SJCRH30 (cell line): ENCODE results near the gene WNT3A. TPM values are rescaled to one million over a fixed set of nuclear protein-coding genes. Genes with fewer than 3 reads are reported as not detected.

ENCODE experiments used
- DNase-seq, 2 experiments: peaks; one replicate each; pipeline ENCODE4 v3.0.0-alpha.2; 2015 to 2020
- H3K27ac ChIP-seq: fragments of 250-450 bp; sonication (Bioruptor Pico); 2 replicates; pipeline ENCODE4 v1.5.1; 2020; ENCODE audit warnings: mild to moderate bottlenecking, moderate library complexity
- H3K27me3 ChIP-seq: fragments of 250-450 bp; sonication (Bioruptor Pico); 2 replicates; pipeline ENCODE4 v1.5.1; 2020; ENCODE audit warnings: mild to moderate bottlenecking, moderate library complexity
- H3K36me3 ChIP-seq: fragments of 250-450 bp; sonication (Bioruptor Pico); 2 replicates; pipeline ENCODE4 v1.5.1; 2020; ENCODE audit warnings: mild to moderate bottlenecking, moderate library complexity
- H3K4me1 ChIP-seq: fragments of 250-450 bp; sonication (Bioruptor Pico); 2 replicates; pipeline ENCODE4 v1.5.1; 2020; ENCODE audit warnings: mild to moderate bottlenecking, moderate library complexity
- H3K4me3 ChIP-seq: fragments of 250-450 bp; sonication (Bioruptor Pico); 2 replicates; pipeline ENCODE4 v1.5.1; 2020; ENCODE audit warnings: mild to moderate bottlenecking, moderate library complexity
- H3K9me3 ChIP-seq: fragments of 250-450 bp; sonication (Bioruptor Pico); replicated peaks from 2 replicates; pipeline ENCODE4 v1.5.1; 2020; ENCODE audit warnings: mild to moderate bottlenecking, moderate library complexity
- total RNA-seq: library from RNA; depleted of rRNA; stranded (reverse); fragments of >200 nt; shearing (Covaris generic); gene quantifications from 2 replicates; pipeline ENCODE4 v1.2.3, GENCODE V29; 2014

Gene WNT3A
- total RNA-seq, 1 experiment from 2014 or later, result not detected

DNA sequence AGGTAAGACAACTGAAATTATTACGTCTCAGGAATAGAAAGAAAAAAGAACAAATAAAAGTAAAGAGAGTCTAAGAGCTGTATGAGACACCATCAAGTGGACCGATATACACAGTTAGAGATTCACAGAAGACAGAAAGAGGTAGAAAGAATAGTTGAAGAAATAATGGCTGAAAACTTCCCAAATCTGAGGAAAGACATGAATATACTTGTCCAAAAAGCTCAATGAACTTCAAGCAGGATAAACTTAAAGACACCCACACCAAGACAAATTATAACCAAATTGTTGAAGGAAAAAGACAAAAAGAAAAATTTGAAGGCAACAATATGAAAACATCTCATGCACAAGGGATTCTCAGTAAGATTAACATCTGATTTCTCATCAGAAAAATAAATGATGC is 19.6 kb upstream of the WNT3A start:
- Histone ChIP-seq H3K4me3 (no peak overlapping the region), H3K27ac (no peak overlapping the region), H3K4me1 (no peaks in the 10 kb centered on the region), H3K9me3 (no peaks in the 10 kb centered on the region; the same call in 1 of the 2 replicates), H3K27me3 (no peaks in the 10 kb centered on the region), H3K36me3 (no peaks in the 10 kb centered on the region)
- DNase-seq, result no peak

DNA sequence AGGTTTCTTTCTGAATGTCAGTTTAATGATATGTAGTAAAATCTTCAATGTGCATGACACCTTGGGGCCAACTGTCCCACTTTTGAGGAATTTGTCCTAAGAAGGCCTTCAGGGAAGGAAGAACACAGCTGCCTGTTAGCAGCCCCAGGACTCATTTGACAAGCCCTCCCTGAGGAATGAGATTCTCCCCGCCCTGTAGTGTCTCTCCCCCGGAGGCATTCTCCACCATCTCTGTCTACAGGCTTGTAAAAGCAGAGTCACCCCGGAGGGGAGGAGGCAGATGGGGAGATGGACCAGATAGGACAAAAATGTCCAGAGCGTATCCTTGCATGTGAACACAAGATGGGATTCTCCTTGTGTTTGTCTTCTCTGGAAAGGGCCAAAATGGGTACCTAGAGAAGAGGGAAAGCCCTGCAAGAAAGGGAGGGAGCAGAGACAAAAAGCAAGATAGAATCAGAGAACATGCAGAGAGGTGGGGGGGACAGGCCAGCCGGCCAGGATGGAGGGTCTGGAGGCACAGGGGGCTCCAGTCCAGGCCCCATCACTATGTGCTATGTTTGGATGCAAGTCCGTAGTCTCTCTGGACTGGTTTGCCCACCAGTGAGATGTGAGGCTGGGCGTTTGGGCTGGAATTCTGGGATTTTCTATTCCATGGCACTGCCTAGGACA is 12.0 kb upstream of the WNT3A start:
- Histone ChIP-seq H3K36me3 (no peaks in the 10 kb centered on the region), H3K27me3 (no peaks in the 10 kb centered on the region), H3K9me3 (peaks cover 4% of the 10 kb centered on the region; the same call in 1 of the 2 replicates), H3K4me1 (no peaks in the 10 kb centered on the region), H3K4me3 (no peak overlapping the region), H3K27ac (no peak overlapping the region)
- no peak for DNase-seq

DNA sequence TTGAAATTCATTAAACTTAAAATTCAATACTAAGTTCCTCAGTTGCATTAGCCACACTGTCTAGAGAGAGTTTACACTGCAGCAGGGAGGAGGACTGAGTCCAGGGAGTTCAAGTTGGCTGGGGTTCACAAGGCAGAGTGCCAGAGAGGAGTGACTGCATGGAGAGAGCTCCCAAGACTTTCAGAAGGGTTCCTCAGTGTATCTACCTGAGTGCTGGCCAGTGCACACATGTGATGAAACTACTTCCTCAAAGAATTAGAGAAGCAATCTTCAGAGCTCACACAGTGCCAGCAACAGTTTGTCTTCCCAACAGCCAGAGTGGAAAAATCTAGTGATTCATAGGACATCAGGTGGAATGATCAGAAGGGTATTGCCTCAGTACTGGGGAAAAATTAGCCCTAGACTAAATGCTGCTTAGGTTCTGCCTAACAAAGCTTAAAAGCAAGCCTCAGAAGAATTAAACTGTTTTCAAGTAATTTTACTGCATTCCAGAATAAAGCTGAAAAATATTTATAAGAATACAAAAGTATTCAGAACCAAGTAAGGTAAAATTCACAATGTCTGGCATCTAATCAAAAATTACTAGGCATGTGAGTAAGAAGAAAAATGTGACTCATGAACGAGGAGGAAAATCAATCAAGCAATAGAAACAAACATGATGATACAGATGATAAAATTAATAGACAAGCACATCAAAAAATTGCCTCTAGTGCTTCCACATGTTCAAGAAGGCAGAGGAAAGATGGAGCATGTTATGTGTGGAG is 10.4 kb upstream of the WNT3A start:
- H3K9me3 ChIP-seq, result peaks cover 4% of the 10 kb centered on the region; the same call in 1 of the 2 replicates

DNA sequence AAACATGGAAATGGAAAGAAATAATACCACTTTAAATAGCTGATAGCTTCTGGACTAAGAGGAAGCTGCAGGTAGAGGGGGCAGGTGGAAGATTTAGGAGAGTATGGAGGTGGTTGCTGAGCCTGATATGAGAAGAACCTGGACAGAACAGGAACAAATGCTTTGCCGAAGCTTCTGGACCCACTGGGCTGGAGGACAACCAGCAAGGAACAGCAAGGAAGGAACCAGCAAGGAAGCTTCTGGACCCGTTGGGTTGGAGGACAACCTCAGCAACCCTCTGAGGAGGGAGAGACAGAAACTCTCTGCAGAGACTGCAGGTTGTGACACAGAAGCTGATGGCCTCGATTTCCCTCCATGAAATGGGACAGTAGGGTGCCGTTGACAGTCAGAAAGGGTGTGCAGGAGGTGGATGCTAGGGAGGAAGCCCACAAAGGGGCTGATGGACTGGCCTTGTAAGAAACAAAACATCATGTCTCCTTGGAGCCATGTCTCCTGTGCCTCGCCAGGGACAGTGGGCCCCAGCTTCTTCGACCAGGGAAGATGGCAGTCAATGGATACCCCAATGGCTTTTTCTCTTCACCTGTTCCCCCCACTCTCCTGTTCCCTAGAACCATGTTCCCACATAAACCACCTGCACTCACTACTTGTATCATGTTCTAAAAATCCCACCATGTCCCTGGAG is 8.3 kb upstream of the WNT3A start:
- no peak overlapping the region for H3K4me3 ChIP-seq
- H3K27ac ChIP-seq, result no peak overlapping the region
- H3K36me3 ChIP-seq, result no peaks in the 10 kb centered on the region
- H3K9me3 ChIP-seq, result peaks cover 4% of the 10 kb centered on the region; the same call in 1 of the 2 replicates
- H3K27me3 ChIP-seq, result no peaks in the 10 kb centered on the region
- DNase-seq, result no peak
- H3K4me1 ChIP-seq, result no peaks in the 10 kb centered on the region

More for the DNA sequence above, 10.4 kb upstream of the WNT3A start:
- Histone ChIP-seq H3K4me1 (no peaks in the 10 kb centered on the region), H3K27ac (no peak overlapping the region), H3K27me3 (no peaks in the 10 kb centered on the region), H3K4me3 (no peak overlapping the region), H3K36me3 (no peaks in the 10 kb centered on the region)
- DNase-seq, result no peak

DNA sequence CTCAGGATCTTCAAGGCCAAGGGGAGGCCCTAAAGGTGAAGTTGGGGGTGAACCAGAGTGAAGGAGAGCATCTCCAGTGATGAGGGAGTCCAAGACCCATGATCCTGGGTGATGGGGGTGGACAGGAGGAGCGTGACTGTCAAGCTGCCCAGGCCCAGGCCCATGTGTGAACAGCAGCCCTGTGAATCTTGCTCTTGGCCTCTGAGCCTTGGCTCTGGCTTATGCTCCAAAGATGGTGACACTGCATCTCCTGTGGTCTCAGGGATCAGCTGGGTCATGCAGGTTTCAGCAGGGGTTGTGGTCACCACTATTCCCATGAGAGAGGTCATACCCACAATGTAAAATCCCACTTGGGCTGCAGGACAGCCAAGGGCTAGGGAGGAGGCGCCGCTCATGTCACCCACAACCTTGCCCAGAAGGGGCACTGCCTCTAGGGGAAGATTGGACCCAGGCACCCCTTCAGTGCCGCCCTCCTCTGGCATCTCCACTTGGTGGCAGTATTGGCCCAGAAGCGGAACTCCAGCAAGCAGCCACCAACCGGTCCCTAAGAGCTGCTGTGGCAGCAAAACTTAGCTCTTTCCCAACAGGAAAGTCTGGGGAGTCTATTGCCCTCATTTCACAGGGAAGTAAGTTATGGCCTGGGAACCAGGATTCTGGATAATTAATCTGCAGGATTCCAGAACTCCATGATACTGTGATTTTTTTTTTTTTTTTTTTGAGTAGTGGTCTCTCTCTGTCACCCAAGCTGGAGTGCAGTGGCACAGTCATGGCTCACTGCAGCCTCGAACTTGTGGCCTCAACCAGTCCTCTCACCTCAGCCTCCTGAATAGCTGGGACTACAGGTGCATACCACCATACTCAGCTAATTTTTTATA is 7.5 kb upstream of the WNT3A start:
- peaks cover 4% of the 10 kb centered on the region; the same call in 1 of the 2 replicates for H3K9me3 ChIP-seq
- H3K27ac ChIP-seq, result no peak overlapping the region
- no peaks in the 10 kb centered on the region for H3K36me3 ChIP-seq
- DNase-seq, result peak; percentile 70 to 79
- H3K27me3 ChIP-seq, result no peaks in the 10 kb centered on the region
- H3K4me1 ChIP-seq, result no peaks in the 10 kb centered on the region
- H3K4me3 ChIP-seq, result no peak overlapping the region

DNA sequence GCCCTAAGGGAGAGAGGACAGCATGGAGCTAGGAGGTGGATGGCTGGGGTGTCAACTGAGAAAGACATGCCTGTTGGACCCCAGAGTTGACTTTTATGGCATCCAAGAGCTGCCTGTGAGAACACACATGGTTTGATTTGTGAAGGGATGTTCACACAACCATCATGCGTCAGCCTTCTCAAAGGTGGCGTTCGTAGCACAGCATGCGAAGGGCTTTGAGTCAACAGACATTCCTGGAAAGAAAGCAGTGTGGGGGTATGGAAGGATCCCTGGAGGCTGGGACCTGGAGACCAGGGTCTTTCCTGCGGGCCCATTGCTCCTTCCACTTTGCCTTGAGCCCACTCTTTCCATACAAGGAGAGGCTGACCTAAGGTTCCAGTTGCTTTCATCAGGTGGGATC is 6.4 kb upstream of the WNT3A start:
- H3K36me3 ChIP-seq, result no peaks in the 10 kb centered on the region
- H3K4me3 ChIP-seq, result no peak overlapping the region
- peaks cover 4% of the 10 kb centered on the region; the same call in 1 of the 2 replicates for H3K9me3 ChIP-seq
- H3K27ac ChIP-seq, result no peak overlapping the region
- no peak for DNase-seq
- H3K4me1 ChIP-seq, result no peaks in the 10 kb centered on the region
- H3K27me3 ChIP-seq, result no peaks in the 10 kb centered on the region

DNA sequence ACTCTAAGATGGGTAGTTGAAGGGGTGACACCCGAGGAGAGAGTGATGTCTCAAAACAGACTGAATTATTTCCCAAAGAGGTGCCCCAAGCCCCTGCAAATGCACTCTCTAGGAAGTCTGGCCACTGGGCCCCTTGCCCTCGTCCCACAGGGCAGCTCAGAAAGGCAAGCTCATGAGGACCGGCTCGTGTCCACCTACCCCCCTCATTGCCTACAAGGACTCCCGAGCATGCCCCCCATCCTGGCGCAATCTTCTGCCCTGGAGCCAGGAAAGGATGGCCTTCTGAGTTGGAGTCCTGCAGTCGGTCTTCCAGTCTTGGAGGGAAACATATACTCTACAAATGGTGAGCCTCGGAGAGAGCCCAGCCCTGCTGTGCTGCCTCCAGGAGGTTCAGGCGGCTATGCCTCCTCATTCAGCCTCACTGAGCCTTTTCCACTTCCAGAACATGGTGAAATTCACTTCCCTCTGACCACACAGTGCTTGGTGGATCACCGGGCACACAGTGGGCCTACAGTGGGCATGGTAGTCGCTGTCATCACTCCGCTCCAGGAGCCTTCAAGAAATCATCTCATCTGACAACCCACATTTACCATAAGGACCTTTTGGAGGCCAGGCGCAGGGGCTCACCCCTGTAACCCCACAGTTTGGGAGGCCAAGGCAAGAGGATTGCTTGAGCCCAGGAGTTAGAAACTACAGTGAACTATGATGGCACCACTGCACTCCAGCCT is 5.8 kb upstream of the WNT3A start:
- H3K27me3 ChIP-seq, result no peaks in the 10 kb centered on the region
- H3K27ac ChIP-seq, result no peak overlapping the region
- H3K4me1 ChIP-seq, result no peaks in the 10 kb centered on the region
- H3K4me3 ChIP-seq, result no peak overlapping the region
- H3K9me3 ChIP-seq, result peaks cover 4% of the 10 kb centered on the region; the same call in 1 of the 2 replicates
- no peaks in the 10 kb centered on the region for H3K36me3 ChIP-seq
- DNase-seq, result no peak

DNA sequence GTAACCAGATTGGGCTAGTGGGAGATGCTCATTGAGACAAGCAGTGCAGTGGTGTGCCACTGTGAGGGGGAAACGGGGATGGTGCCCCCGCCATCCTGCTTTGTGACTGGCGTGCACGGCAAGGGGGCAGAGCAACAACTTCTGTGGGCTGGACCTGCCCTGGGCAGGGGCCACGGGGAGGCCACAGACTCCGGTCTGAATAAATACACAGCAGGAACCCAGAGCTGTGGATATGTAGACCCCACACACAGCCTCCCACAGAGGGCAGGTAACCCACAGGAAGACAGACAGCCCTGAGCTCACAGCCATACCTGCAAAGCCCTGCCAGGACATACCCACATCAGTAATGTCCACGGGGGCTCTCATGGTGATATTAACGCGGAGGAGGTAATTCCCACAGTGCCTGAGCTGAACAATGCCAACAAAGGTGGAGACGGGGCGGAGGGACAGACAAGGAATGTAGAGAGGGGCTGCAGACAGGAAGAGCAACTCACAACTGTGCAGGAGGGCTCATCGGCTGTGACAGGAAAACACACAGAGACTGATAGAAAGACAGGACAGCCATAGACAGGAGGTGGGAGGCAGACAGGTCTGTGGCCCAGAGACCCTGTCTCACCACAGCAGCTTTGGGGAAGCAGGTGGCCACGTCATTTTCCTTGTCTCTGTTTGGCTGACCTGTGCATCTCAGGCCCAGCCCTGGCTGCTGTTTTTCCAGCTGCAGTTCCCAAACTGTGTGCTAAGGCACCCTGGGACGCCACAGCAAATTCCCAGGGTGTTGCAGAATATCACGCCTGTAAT is 4.9 kb upstream of the WNT3A start:
- Histone ChIP-seq H3K9me3 (peaks cover 4% of the 10 kb centered on the region; the same call in 1 of the 2 replicates), H3K4me1 (no peaks in the 10 kb centered on the region), H3K36me3 (no peaks in the 10 kb centered on the region), H3K27me3 (no peaks in the 10 kb centered on the region), H3K27ac (no peak overlapping the region), H3K4me3 (no peak overlapping the region)
- no peak for DNase-seq

DNA sequence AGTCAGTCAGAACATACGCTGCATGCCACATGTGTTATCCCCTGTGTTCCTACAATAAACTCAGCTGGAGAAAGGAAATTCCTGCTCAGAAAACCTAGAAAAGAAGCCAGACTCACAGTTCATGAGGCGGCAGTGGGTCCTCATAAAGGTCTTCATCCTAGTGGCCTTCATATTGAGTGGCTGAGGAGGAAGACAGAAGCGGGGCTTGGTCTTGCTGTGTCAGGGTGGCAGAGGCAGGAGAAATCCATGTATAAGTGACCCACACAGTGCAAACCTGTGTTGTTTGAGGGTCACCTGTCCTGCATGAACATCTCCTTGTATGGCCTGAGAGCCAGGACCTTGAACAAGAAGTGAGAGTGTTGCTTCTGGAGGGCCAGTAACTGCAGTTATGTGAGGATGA is 4.0 kb upstream of the WNT3A start:
- Histone ChIP-seq H3K4me3 (no peak overlapping the region), H3K27ac (no peak overlapping the region), H3K4me1 (no peaks in the 10 kb centered on the region), H3K36me3 (no peaks in the 10 kb centered on the region), H3K27me3 (no peaks in the 10 kb centered on the region), H3K9me3 (peaks cover 4% of the 10 kb centered on the region; the same call in 1 of the 2 replicates)
- DNase-seq, result no peak

DNA sequence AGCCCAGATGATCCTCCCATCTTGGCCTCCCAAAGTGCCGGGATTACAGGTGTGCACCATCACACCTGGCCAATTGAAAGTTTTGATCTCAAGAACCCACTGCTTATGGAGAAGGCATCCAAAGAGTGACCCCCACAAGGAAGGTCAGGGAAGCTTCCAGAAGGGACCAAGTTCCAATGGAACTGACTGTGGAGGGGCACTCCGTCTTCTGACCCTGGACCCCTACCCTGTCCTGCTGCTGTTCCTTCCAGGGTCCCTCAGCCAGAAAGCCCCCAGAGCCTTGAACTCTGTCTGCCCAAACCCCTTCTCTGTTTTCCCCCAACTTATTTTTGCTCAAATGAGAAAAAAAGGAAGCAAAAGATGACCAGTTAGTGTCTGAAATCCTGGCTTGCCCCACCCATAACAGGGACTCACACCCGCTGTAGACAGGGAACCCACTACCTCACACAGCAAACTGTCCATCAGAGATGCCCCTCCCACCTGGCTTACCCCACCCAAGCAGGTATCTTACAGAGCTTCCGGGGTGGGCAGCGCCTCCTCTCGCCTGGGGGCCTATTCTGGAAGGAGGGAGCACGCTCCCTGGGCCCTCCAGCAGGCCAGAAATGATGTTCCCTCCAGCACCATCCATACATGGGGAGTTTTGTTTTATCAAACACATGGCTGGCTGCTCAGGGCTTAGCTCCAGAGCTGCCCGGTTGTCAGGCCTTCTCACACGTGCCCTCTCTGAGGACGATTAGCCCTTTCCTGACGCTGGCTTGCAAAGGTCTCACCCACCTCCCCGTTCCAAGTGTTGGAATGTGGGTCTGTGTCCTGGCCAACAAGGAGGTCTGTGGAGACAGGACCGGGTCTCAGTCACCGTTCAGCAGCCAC is 3.1 kb upstream of the WNT3A start:
- Histone ChIP-seq H3K27me3 (no peaks in the 10 kb centered on the region), H3K4me3 (no peak overlapping the region), H3K9me3 (no peaks in the 10 kb centered on the region), H3K4me1 (no peaks in the 10 kb centered on the region), H3K27ac (no peak overlapping the region), H3K36me3 (no peaks in the 10 kb centered on the region)
- no peak for DNase-seq

DNA sequence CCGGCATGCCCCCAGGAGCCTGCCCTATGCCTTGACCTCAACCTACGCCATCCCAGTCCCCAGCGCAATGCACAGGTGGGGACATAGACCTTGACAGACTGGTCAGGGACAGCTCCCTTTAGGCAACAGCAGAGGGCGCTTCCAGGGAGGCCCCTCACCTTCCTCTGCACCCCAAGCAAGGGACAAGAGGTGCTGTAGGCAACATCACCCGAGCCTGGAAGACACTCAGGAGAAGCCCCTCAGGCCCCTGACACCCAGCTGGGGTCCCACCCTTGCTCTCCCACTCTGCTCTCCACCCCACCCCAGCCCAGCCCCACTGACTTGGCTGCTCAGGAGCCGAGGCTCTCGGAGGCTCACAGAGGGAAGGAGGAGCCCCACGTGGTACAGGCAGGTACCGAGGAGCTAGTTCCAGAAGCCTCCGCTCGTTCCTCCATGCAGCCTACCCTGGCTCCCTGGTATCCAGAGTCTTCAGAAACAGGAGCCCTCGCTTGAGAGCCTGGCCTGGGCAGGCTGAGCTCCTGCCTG is 2.4 kb upstream of the WNT3A start:
- peak in 1 of 2 experiments; percentile 32 for DNase-seq
- Histone ChIP-seq H3K4me3 (no peak overlapping the region), H3K27ac (no peak overlapping the region), H3K9me3 (no peaks in the 10 kb centered on the region), H3K4me1 (no peaks in the 10 kb centered on the region), H3K36me3 (no peaks in the 10 kb centered on the region), H3K27me3 (no peaks in the 10 kb centered on the region)

DNA sequence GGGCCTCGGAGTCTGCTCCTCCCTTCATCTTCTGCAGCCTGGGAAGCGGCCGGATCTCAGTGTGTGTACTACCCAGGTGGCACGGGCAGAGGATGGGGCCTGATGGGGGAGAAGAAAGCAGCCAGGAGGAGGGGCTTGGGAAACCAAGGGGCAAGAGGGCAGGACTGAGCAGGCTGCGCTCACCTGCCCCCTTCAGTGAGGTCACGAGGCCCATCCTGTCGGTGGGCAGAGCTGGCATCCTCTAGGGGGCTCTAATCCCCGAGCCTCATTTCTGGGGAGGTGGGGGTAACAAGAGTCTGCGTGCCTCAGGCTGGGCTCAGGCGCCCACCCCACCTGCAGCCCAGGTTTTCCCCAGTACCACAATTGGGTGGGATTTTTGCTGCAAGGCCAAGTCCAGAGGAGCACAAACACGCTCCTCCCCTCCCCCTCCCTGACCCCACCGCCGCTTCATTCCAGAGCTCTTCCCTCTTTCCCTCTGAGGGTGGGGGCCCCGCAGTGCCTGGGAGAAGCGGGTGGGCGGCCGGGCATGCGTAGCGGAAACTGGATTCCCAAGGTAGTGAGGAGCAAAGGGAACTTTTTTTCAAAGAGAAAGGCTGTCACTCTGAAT is 1.8 kb upstream of the WNT3A start:
- no peak for DNase-seq
- no peaks in the 10 kb centered on the region for H3K36me3 ChIP-seq
- H3K4me1 ChIP-seq, result no peaks in the 10 kb centered on the region
- no peak overlapping the region for H3K4me3 ChIP-seq
- no peaks in the 10 kb centered on the region for H3K27me3 ChIP-seq
- H3K9me3 ChIP-seq, result no peaks in the 10 kb centered on the region
- no peak overlapping the region for H3K27ac ChIP-seq
